GM18868 (cell line): ENCODE measurements around the gene CACNA1D.
"Not testable (repeated sequence)": the region's sequence is repeated elsewhere in the genome, so short reads cannot be mapped to it uniquely, and the experiment has no call there.

Experiments used
- ATAC-seq: cut with Tn5 transposase; IDR thresholded peaks from one replicate; pipeline ENCODE4 v1.9.1; 2021; ENCODE audit warnings: mild to moderate bottlenecking, moderate library complexity; ENCODE audit not compliant: unreplicated experiment

CACNA1D gene

GRCh38 chr3:53570709-53571108 is 76.3 kb downstream of the CACNA1D start:
- ATAC-seq: no peak

- ATAC-seq: no peak
Observed at GRCh38 chr3:53571264-53571663, 76.9 kb downstream of the CACNA1D start.

GRCh38 chr3:53572184-53572583 is 77.8 kb downstream of the CACNA1D start:
- ATAC-seq: not testable (repeated sequence)

GRCh38 chr3:53577506-53577905 is 83.1 kb downstream of the CACNA1D start:
- no peak for ATAC-seq

- ATAC-seq: no peak
Observed at GRCh38 chr3:53579636-53580035, 85.2 kb downstream of the CACNA1D start.

- ATAC-seq: no peak
Observed at GRCh38 chr3:53581671-53582070, 87.3 kb downstream of the CACNA1D start.

GRCh38 chr3:53583161-53583690 is 88.8 kb downstream of the CACNA1D start:
- no peak for ATAC-seq

- ATAC-seq: no peak
Observed at GRCh38 chr3:53585049-53585448, 90.6 kb downstream of the CACNA1D start.

- ATAC-seq: no peak
Observed at GRCh38 chr3:53585627-53586026, 91.2 kb downstream of the CACNA1D start.

- no peak for ATAC-seq
Observed at GRCh38 chr3:53588122-53588521, 93.7 kb downstream of the CACNA1D start.

- ATAC-seq: no peak
Observed at GRCh38 chr3:53589201-53589600, 94.8 kb downstream of the CACNA1D start.

- ATAC-seq: no peak
Observed at GRCh38 chr3:53589806-53590205, 95.4 kb downstream of the CACNA1D start.

GRCh38 chr3:53590606-53591005 is 96.2 kb downstream of the CACNA1D start:
- no peak for ATAC-seq

- ATAC-seq: no peak
Observed at GRCh38 chr3:53591646-53592045, 97.2 kb downstream of the CACNA1D start.

GRCh38 chr3:53592862-53593261 is 98.5 kb downstream of the CACNA1D start:
- ATAC-seq: no peak

GRCh38 chr3:53593611-53594010 is 99.2 kb downstream of the CACNA1D start:
- ATAC-seq: no peak

GRCh38 chr3:53594276-53594675 is 99.9 kb downstream of the CACNA1D start:
- no peak for ATAC-seq

GRCh38 chr3:53595660-53596059 is 101.2 kb downstream of the CACNA1D start:
- no peak for ATAC-seq

- ATAC-seq: no peak
Observed at GRCh38 chr3:53597136-53597915, 102.9 kb downstream of the CACNA1D start.

- ATAC-seq: no peak
Observed at GRCh38 chr3:53599771-53600170, 105.4 kb downstream of the CACNA1D start.

GRCh38 chr3:53602866-53603265 is 108.5 kb downstream of the CACNA1D start:
- no peak for ATAC-seq

GRCh38 chr3:53604232-53604631 is 109.8 kb downstream of the CACNA1D start:
- ATAC-seq: no peak

- ATAC-seq: no peak
Observed at GRCh38 chr3:53606793-53607192, 112.4 kb downstream of the CACNA1D start.
